HepG2 (cell line): ENCODE results near the gene UTS2R. TPM values are rescaled to one million over a fixed set of nuclear protein-coding genes. Genes with fewer than 3 reads are reported as not detected.

Experiments
- CERS6 ChIP-seq: sonication (generic); formaldehyde crosslinking; IDR thresholded peaks from 2 replicates; pipeline ENCODE4 v1.5.0; 2020; ENCODE audit warnings: missing genetic modification reagents
- FOXC1 ChIP-seq: sonication (generic); formaldehyde crosslinking; IDR thresholded peaks from 2 replicates; pipeline ENCODE4 v1.8.0; 2022; ENCODE audit warnings: mild to moderate bottlenecking, missing genetic modification reagents, borderline replicate concordance
- HMG20A ChIP-seq: IDR thresholded peaks from 2 replicates; pipeline ENCODE4 v1.6.1; 2016; ENCODE audit warnings: borderline replicate concordance
- ISL2 ChIP-seq: sonication (generic); formaldehyde crosslinking; IDR thresholded peaks from 2 replicates; pipeline ENCODE4 v1.5.0; 2020; ENCODE audit warnings: missing genetic modification reagents
- KAT8 ChIP-seq: IDR thresholded peaks from 2 replicates; pipeline ENCODE4 v1.6.1; 2016; ENCODE audit warnings: missing genetic modification reagents, missing compliant biosample characterization
- KLF15 ChIP-seq: sonication (generic); formaldehyde crosslinking; IDR thresholded peaks from 2 replicates; pipeline ENCODE4 v1.8.1; 2023; ENCODE audit warnings: borderline replicate concordance, mild to moderate bottlenecking, inconsistent platforms, missing genetic modification reagents, mixed read lengths
- MXI1 ChIP-seq: IDR thresholded peaks from 3 replicates; pipeline ENCODE4 v1.6.1; 2012; ENCODE audit warnings: low read depth, low read length, inconsistent platforms, borderline replicate concordance
- NFAT5 ChIP-seq: sonication (generic); formaldehyde crosslinking; IDR thresholded peaks from 2 replicates; pipeline ENCODE4 v1.4.0; 2020; ENCODE audit warnings: missing genetic modification reagents
- NR2F6 ChIP-seq, 2 experiments: IDR thresholded peaks; 2 replicates each; pipeline ENCODE4 v1.6.1; 2016; ENCODE audit warnings: antibody characterized with exemption in 1 of 2, mild to moderate bottlenecking in 1 of 2
- PLRG1 ChIP-seq: fragments of 450-650 bp; conservative IDR thresholded peaks from 2 replicates; pipeline ENCODE4 v1.6.1; 2016
- TBX2 ChIP-seq: sonication (generic); formaldehyde crosslinking; IDR thresholded peaks from 2 replicates; pipeline ENCODE4 v1.5.0; 2020; ENCODE audit warnings: missing genetic modification reagents, mild to moderate bottlenecking, borderline replicate concordance
- XRCC5 ChIP-seq: fragments of 200-400 bp; formaldehyde crosslinking; optimal IDR thresholded peaks from 2 replicates; pipeline ENCODE3; 2017; ENCODE audit warnings: mild to moderate bottlenecking, low read length
- ZBTB38 ChIP-seq: sonication (generic); formaldehyde crosslinking; IDR thresholded peaks from 2 replicates; pipeline ENCODE4 v1.5.1; 2020; ENCODE audit warnings: mild to moderate bottlenecking, missing genetic modification reagents
- ZFP1 ChIP-seq: IDR thresholded peaks from 2 replicates; pipeline ENCODE4 v1.6.1; 2016
- ZNF350 ChIP-seq: sonication (generic); formaldehyde crosslinking; IDR thresholded peaks from 2 replicates; pipeline ENCODE4 v1.4.0; 2020; ENCODE audit warnings: mild to moderate bottlenecking, low read depth, missing genetic modification reagents, borderline replicate concordance
- ZNF468 ChIP-seq: sonication (generic); formaldehyde crosslinking; IDR thresholded peaks from 2 replicates; pipeline ENCODE4 v1.8.0; 2022; ENCODE audit warnings: mild to moderate bottlenecking, moderate library complexity, missing genetic modification reagents
- ZSCAN30 ChIP-seq: sonication (generic); formaldehyde crosslinking; IDR thresholded peaks from 2 replicates; pipeline ENCODE4 v1.5.0; 2020; ENCODE audit warnings: mild to moderate bottlenecking, missing genetic modification reagents
- polyA plus RNA-seq, 8 experiments: library from polyadenylated mRNA; depleted of rRNA in 3 of 8; stranded (reverse) in 7 of 8; unstranded in 1 of 8; fragments of >200 nt; fragmentation: Illumina TruSeq in 4 of 8; extraction: Trizol in 4 of 8; gene quantifications; 2 replicates each; pipeline versions ENCODE4 v1.2.1 to v1.2.3, GENCODE V29; 2011 to 2016; ENCODE audit warnings: low read depth in 4 of 8, missing spikeins in 1 of 8, mixed read lengths in 1 of 8; ENCODE audit not compliant: insufficient read depth in 1 of 8
- total RNA-seq, 5 experiments: library from RNA; depleted of rRNA; stranded (reverse); fragments of >200 nt; fragmentation: Illumina TruSeq; extraction: Trizol; gene quantifications; 2 replicates each; pipeline ENCODE4 v1.2.3, GENCODE V29; 2016; ENCODE audit warnings: low read depth in 1 of 5
- TF ChIP-seq, protein P1 (sequence below): sonication (generic); formaldehyde crosslinking; IDR thresholded peaks from 2 replicates; pipeline ENCODE4 v1.8.0; 2022; ENCODE audit warnings: missing genetic modification reagents, low read depth, mild to moderate bottlenecking, borderline replicate concordance
- TF ChIP-seq, protein P2 (sequence below): sonication (generic); formaldehyde crosslinking; IDR thresholded peaks from 2 replicates; pipeline ENCODE4; 2020; ENCODE audit warnings: missing genetic modification reagents, mild to moderate bottlenecking, borderline replicate concordance

Gene UTS2R
- total and polyA plus RNA-seq, 2 of the 13 experiments (the other 11 are each of a cell fraction or from before 2014, with no cell fraction given) = 0.13 to 0.15 TPM

- TF ChIP-seq FOXC1 (no peak), ZSCAN30 (no peak), KLF15 (no peak), PLRG1 (no peak), NR2F6 (IDR thresholded peaks at IDR 0.05) (peak; percentile 37), NR2F6 (CRISPR knock-in tag; IDR thresholded peaks at IDR 0.05) (no peak), ZBTB38 (CRISPR knock-in tag) (peak; percentile 64; the same call in 1 of the 2 replicates), HMG20A (CRISPR knock-in tag) (no peak), ZNF350 (peak; percentile 64), ZNF468 (CRISPR knock-in tag) (no peak), XRCC5 (peak; percentile 14), CERS6 (no peak), MXI1 (0 out of 3 replicates have a peak, but pooled peaks have one; percentile 18), KAT8 (CRISPR knock-in tag) (no peak), ZFP1 (no peak), TBX2 (CRISPR knock-in tag) (peak; percentile 22; the same call in 1 of the 2 replicates), NFAT5 (CRISPR knock-in tag) (no peak), ISL2 (0 out of 2 replicates have a peak, but pooled peaks have one; percentile 21)
- TF ChIP-seq, protein P1, sequence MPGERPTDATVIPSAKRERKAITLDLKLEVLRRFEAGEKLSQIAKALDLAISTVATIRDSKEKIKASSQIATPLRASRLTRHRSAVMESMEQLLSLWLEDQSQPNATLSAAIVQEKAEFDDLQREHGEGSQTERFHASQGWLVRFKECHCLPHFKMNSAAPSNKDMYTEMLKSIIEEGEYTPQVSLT (CRISPR knock-in tag) = no peak
- TF ChIP-seq, protein P2, sequence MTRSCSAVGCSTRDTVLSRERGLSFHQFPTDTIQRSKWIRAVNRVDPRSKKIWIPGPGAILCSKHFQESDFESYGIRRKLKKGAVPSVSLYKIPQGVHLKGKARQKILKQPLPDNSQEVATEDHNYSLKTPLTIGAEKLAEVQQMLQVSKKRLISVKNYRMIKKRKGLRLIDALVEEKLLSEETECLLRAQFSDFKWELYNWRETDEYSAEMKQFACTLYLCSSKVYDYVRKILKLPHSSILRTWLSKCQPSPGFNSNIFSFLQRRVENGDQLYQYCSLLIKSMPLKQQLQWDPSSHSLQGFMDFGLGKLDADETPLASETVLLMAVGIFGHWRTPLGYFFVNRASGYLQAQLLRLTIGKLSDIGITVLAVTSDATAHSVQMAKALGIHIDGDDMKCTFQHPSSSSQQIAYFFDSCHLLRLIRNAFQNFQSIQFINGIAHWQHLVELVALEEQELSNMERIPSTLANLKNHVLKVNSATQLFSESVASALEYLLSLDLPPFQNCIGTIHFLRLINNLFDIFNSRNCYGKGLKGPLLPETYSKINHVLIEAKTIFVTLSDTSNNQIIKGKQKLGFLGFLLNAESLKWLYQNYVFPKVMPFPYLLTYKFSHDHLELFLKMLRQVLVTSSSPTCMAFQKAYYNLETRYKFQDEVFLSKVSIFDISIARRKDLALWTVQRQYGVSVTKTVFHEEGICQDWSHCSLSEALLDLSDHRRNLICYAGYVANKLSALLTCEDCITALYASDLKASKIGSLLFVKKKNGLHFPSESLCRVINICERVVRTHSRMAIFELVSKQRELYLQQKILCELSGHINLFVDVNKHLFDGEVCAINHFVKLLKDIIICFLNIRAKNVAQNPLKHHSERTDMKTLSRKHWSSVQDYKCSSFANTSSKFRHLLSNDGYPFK (CRISPR knock-in tag) = peak; percentile 60; the same call in 1 of the 2 replicates
These were observed 32.5 kb upstream of the UTS2R start (continued) for GRCh38 chr17:82338858-82339633.
